Stimulated activated naive B cell treated with anti-CD40 and anti-IgM and Interleukin-4, amounts not matched to agents 10 μg/mL and 1 μg/mL and 100 μg/mL, for 72 hours (primary cell): Measurements from ENCODE around the gene IGF2BP3.
"Not testable (repeated sequence)": the region's sequence is repeated elsewhere in the genome, so short reads cannot be mapped to it uniquely, and the experiment has no call there.

ENCODE experiments used
- ATAC-seq, 2 donors: fragments of 150-1000 bp; cut with Tn5 transposase; replicated peaks; 2 replicates each; pipeline ENCODE4 v1.10.0; 2021; ENCODE audit warnings: moderate library complexity in 1 of 2
- DNase-seq: peaks from one replicate; pipeline ENCODE4 v3.0.0; 2021
- H3K27ac Mint-ChIP-seq: one replicate; pipeline ENCODE4 v1.8.0; 2022; ENCODE audit warnings: mild to moderate bottlenecking, mixed read lengths
- H3K27me3 Mint-ChIP-seq, 2 donors: one replicate each; pipeline ENCODE4 v1.8.0; 2022; ENCODE audit warnings: mixed read lengths in 2 of 2
- H3K36me3 Mint-ChIP-seq, 2 donors: one replicate each; pipeline ENCODE4 v1.8.0; 2022; ENCODE audit warnings: mixed read lengths in 2 of 2, mild to moderate bottlenecking in 1 of 2
- H3K4me1 Mint-ChIP-seq, 2 donors: one replicate each; pipeline ENCODE4 v1.8.0; 2022; ENCODE audit warnings: mixed read lengths in 2 of 2, mild to moderate bottlenecking in 1 of 2
- H3K4me3 Mint-ChIP-seq, 2 donors: one replicate each; pipeline ENCODE4 v1.8.0; 2022; ENCODE audit warnings: mild to moderate bottlenecking in 2 of 2, mixed read lengths in 2 of 2, moderate library complexity in 1 of 2
- H3K9me3 Mint-ChIP-seq, 2 donors: one replicate each; pipeline ENCODE4 v1.8.0; 2022; ENCODE audit warnings: mixed read lengths in 2 of 2, mild to moderate bottlenecking in 1 of 2

The IGF2BP3 gene

GRCh38 chr7:23312141-23312540 lies 158.2 kb downstream of the IGF2BP3 start:
- not testable (repeated sequence) for H3K4me3 Mint-ChIP-seq, H3K27ac Mint-ChIP-seq, H3K4me1 Mint-ChIP-seq, H3K27me3 Mint-ChIP-seq, H3K9me3 Mint-ChIP-seq, ATAC-seq, DNase-seq
- peaks cover 9 to 22% of the 10 kb centered on the region in 2 donors for H3K36me3 Mint-ChIP-seq

- Mint-ChIP-seq H3K4me3 (no peak overlapping the region), H3K27me3 (no peaks in the 10 kb centered on the region), H3K4me1 (peaks cover 21 to 28% of the 10 kb centered on the region in 2 donors), H3K9me3 (no peaks in the 10 kb centered on the region), H3K36me3 (peaks cover 27 to 45% of the 10 kb centered on the region in 2 donors), H3K27ac (no peak overlapping the region)
- DNase-seq: no peak
- no peak for ATAC-seq
These were observed 161.5 kb downstream of the IGF2BP3 start for GRCh38 chr7:23308754-23309153.

GRCh38 chr7:23306936-23307521 lies 163.3 kb downstream of the IGF2BP3 start:
- Mint-ChIP-seq H3K4me1 (peaks cover 27 to 42% of the 10 kb centered on the region in 2 donors), H3K27ac (no peak overlapping the region), H3K27me3 (no peaks in the 10 kb centered on the region), H3K4me3 (no peak overlapping the region), H3K9me3 (no peaks in the 10 kb centered on the region), H3K36me3 (peaks cover 37 to 52% of the 10 kb centered on the region in 2 donors)
- ATAC-seq (no peak), DNase-seq (no peak)

- H3K4me1 Mint-ChIP-seq: peaks cover 28 to 44% of the 10 kb centered on the region in 2 donors
- H3K4me3 Mint-ChIP-seq: peak overlapping the region; percentile 85 to 93
- H3K36me3 Mint-ChIP-seq: peaks cover 19 to 22% of the 10 kb centered on the region in 2 donors
- DNase-seq (no peak), ATAC-seq (no peak)
- H3K27ac Mint-ChIP-seq: peak overlapping the region; percentile 93
- H3K27me3 Mint-ChIP-seq: peaks cover 0 to 5% of the 10 kb centered on the region in 2 donors
- H3K9me3 Mint-ChIP-seq: peaks cover 0 to 4% of the 10 kb centered on the region in 2 donors
These were observed 170.5 kb downstream of the IGF2BP3 start for GRCh38 chr7:23299770-23300300.

- peaks cover 12 to 15% of the 10 kb centered on the region in 2 donors for H3K36me3 Mint-ChIP-seq
- ATAC-seq: peak; percentile 99
- peaks cover 0 to 4% of the 10 kb centered on the region in 2 donors for H3K9me3 Mint-ChIP-seq
- H3K27me3 Mint-ChIP-seq: peaks cover 0 to 5% of the 10 kb centered on the region in 2 donors
- H3K27ac Mint-ChIP-seq: peak within 1 kb of the TSS; percentile 93
- peaks cover 23 to 37% of the 10 kb centered on the region in 2 donors for H3K4me1 Mint-ChIP-seq
- peak within 1 kb of the TSS; percentile 85 to 93 for H3K4me3 Mint-ChIP-seq
- peak; percentile 95 for DNase-seq
These were observed 171.2 kb downstream of the IGF2BP3 start, which contains the start of gene MALSU1 for GRCh38 chr7:23298885-23299769. MALSU1 (plus strand) TSS chr7:23299339; CDS start chr7:23299353, 14 bp downstream.

DNA sequence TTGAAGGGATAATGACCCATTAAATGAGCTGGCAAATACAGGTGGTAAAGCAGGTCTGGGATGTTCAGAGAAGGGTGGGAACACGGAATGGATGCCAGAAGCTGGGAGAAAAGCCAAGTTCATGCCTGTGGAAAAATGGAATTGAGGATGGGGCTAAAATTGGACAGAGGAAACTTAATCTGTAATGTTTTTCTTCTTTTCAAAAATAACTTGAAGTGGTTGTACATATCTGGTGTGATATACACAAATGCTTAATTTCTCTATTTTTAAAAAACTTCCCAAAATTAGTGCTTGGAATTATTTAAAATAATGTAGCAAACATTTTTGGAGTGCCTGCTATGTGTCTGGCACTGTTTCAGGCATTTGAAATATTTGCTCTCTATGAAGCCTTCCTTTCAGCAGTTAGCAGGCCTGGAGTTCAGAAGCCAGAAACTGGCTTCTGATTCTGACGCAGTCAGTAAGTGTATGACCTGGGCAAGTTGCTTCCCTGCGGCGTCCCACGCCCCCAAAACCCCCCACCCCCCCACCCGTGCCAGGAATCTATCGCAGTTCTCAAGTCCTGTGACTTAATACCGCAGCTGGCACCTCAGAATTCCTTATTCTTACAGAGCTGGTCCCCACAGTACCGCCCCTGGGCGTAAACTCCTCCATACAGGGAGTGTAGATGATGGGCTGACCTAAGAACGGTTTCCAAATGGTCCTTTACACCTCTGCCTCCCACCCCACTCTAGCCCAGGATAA lies 172.0 kb downstream of the IGF2BP3 start:
- H3K4me1 Mint-ChIP-seq: peaks cover 23 to 33% of the 10 kb centered on the region in 2 donors
- peaks cover 0 to 10% of the 10 kb centered on the region in 2 donors for H3K27me3 Mint-ChIP-seq
- peaks cover 11 to 12% of the 10 kb centered on the region in 2 donors for H3K36me3 Mint-ChIP-seq
- H3K27ac Mint-ChIP-seq: peak overlapping the region; percentile 93
- peak overlapping the region; percentile 85 to 93 for H3K4me3 Mint-ChIP-seq
- ATAC-seq (no peak), DNase-seq (peak; percentile 1)
- H3K9me3 Mint-ChIP-seq: peaks cover 0 to 4% of the 10 kb centered on the region in 2 donors

DNA sequence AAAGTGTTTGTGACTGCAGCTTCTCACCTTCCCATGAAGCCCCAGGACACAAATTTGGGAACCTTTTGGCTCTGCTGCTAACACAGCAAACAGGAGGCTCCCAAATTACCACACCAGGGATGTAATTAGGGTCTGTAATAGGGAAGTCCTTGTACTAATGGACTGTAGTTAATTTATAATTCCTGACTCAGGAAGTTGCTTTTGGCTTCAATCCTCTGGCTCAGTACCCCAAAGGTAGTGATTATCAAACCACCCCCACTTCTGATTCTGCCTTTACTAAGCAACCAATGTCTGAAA lies 174.9 kb downstream of the IGF2BP3 start:
- no peak for DNase-seq
- no peak for ATAC-seq
- H3K4me3 Mint-ChIP-seq: no peak overlapping the region
- H3K36me3 Mint-ChIP-seq: no peaks in the 10 kb centered on the region
- peaks cover 0 to 4% of the 10 kb centered on the region in 2 donors for H3K9me3 Mint-ChIP-seq
- H3K4me1 Mint-ChIP-seq: peaks cover 8% of the 10 kb centered on the region in 2 donors
- peaks cover 6 to 18% of the 10 kb centered on the region in 2 donors for H3K27me3 Mint-ChIP-seq
- no peak overlapping the region for H3K27ac Mint-ChIP-seq

- peaks cover 6 to 18% of the 10 kb centered on the region in 2 donors for H3K27me3 Mint-ChIP-seq
- DNase-seq: no peak
- H3K27ac Mint-ChIP-seq: no peak overlapping the region
- no peak for ATAC-seq
- peaks cover 0 to 4% of the 10 kb centered on the region in 2 donors for H3K9me3 Mint-ChIP-seq
- no peak overlapping the region for H3K4me3 Mint-ChIP-seq
- H3K36me3 Mint-ChIP-seq: no peaks in the 10 kb centered on the region
- peaks cover 2 to 5% of the 10 kb centered on the region in 2 donors for H3K4me1 Mint-ChIP-seq
These were observed 175.5 kb downstream of the IGF2BP3 start for GRCh38 chr7:23294549-23295400.

- Mint-ChIP-seq H3K27me3 (peaks cover 6 to 18% of the 10 kb centered on the region in 2 donors), H3K9me3 (peaks cover 0 to 4% of the 10 kb centered on the region in 2 donors), H3K27ac (no peak overlapping the region), H3K36me3 (no peaks in the 10 kb centered on the region), H3K4me1 (peaks cover 0 to 4% of the 10 kb centered on the region in 2 donors), H3K4me3 (no peak overlapping the region)
- no peak for ATAC-seq
- no peak for DNase-seq
These were observed 176.7 kb downstream of the IGF2BP3 start for GRCh38 chr7:23293500-23294073.

DNA sequence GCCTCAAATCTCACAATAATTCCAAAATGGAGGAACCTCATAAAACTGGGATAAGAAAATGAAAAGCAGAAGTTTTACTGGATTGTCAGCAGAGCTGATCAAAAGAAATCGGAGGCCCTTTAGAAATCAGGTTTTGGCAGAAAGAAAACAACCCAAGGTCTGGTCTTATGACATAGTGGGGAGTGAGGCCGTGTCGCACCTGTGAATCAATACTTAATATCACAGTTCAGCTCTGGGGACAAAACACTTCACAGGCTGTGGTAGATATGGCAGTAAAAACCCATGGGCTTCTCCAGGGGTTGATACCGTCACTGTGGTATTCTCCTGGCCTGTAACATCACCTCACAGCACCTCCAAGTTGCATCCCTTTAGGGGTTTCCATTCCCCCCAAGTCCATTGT lies 177.7 kb downstream of the IGF2BP3 start:
- DNase-seq (no peak), ATAC-seq (no peak)
- Mint-ChIP-seq H3K4me1 (peaks cover 0 to 2% of the 10 kb centered on the region in 2 donors), H3K36me3 (no peaks in the 10 kb centered on the region), H3K4me3 (no peak overlapping the region), H3K27ac (no peak overlapping the region), H3K27me3 (peaks cover 6 to 18% of the 10 kb centered on the region in 2 donors), H3K9me3 (no peaks in the 10 kb centered on the region)

DNA sequence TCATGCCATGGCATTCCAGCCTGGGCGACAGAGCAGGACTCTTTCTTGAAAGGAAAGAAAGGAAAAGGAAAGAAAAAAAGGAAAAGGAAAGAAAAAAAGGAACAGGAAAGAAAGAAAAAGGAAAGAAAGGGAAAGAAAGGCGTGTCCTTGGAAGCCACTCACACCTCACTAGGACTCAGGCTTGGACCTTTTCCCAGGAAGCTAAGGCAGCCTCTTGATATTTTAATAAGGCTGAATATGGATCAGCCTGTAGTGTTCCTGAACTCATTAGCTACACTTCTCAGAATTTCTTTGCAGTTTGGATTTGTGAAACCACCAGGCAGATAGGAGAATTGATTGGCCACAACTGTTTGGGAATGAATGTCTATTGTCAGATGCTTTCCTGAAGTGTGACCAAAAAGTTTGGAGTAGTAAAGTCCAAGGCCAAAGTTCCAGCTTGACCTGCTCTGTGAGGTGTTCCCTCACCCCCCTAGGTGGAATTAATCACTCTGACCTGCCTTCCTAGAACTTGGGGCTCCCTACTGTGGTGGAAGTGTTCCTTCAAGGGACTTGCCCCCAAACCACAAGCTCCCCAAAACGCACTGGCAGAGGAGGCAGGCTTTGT lies 178.2 kb downstream of the IGF2BP3 start:
- peaks cover 0 to 2% of the 10 kb centered on the region in 2 donors for H3K4me1 Mint-ChIP-seq
- ATAC-seq (no peak), DNase-seq (no peak)
- no peak overlapping the region for H3K27ac Mint-ChIP-seq
- no peaks in the 10 kb centered on the region for H3K9me3 Mint-ChIP-seq
- peaks cover 6 to 18% of the 10 kb centered on the region in 2 donors for H3K27me3 Mint-ChIP-seq
- H3K4me3 Mint-ChIP-seq: no peak overlapping the region
- no peaks in the 10 kb centered on the region for H3K36me3 Mint-ChIP-seq

GRCh38 chr7:23290993-23291392 lies 179.3 kb downstream of the IGF2BP3 start:
- H3K27ac Mint-ChIP-seq: no peak overlapping the region
- H3K9me3 Mint-ChIP-seq: no peaks in the 10 kb centered on the region

GRCh38 chr7:23287612-23288011 lies 182.7 kb downstream of the IGF2BP3 start:
- Mint-ChIP-seq H3K27ac (no peak overlapping the region), H3K4me3 (no peak overlapping the region), H3K27me3 (peaks cover 6 to 8% of the 10 kb centered on the region in 2 donors), H3K36me3 (no peaks in the 10 kb centered on the region), H3K9me3 (no peaks in the 10 kb centered on the region), H3K4me1 (peaks cover 0 to 2% of the 10 kb centered on the region in 2 donors)
- ATAC-seq (no peak), DNase-seq (no peak)

More at GRCh38 chr7:23290993-23291392, 179.3 kb downstream of the IGF2BP3 start:
- H3K4me1 Mint-ChIP-seq: peaks cover 0 to 2% of the 10 kb centered on the region in 2 donors
- H3K36me3 Mint-ChIP-seq: no peaks in the 10 kb centered on the region
- ATAC-seq: no peak
- no peak overlapping the region for H3K4me3 Mint-ChIP-seq
- DNase-seq: no peak
- peaks cover 6 to 14% of the 10 kb centered on the region in 2 donors for H3K27me3 Mint-ChIP-seq
